ENCODE results near the gene THPO.
A peak's percentile ranks its signal among the peaks of the same experiment; 100 is the strongest.

The THPO gene

DNA sequence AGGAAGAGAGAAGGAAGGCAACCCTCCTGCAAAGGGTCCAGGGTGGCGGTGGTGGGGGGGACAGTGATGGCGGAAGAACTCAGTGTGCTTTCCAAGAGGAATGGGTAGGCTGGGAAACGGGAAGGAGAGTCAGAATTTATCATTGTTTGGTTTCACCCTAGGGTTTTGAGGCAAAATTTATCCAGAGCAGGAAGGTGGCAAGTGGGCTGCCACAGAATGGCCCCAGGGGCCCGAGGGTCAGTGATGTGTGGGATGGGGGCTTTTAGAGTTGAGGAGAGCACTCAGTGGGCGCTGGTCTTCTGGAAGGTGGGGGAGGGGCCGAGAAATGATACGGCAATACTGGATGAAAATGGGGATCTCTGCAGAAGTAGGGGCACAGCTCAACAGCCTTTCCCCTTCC, 40.0 kb downstream of the THPO start:
- Histone ChIP-seq H3K27ac (peak overlapping the region in 17 of 21 experiments; percentile 39 to 99 (median 96)), H3K4me3 (peak overlapping the region in 1 of 7 experiments; percentile 86)

DNA sequence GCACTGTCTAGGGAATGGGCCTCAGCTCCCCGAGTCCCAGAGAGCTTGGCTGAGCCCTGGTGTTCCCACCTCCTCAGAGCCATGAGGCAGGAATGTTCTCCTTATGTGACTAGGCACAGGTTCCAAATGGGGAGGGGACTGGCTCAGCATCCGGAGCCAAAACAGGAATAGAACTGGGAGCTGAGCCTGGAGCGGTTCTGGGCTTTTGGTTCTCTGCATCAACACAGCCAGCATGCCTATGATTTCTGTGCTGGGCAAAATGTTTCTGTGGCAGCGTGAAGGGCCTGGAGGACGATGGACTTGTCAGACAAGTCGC, 40.6 kb downstream of the THPO start, which contains the start of gene FAM131A:
FAM131A (plus strand) TSS at position 202 of the 316 bp plus-strand sequence; CDS start at position 233, 31 bp downstream.
- peak within 1 kb of the TSS; percentile 55 to 91 (median 78) for H3K4me3 ChIP-seq
- peak within 1 kb of the TSS in 20 of 21 experiments; percentile 86 to 99 (median 96) for H3K27ac ChIP-seq

- Histone ChIP-seq H3K27ac (peak overlapping the region; percentile 60 to 99 (median 95)), H3K4me3 (peak overlapping the region; percentile 55 to 91 (median 78))
Observed at GRCh38 chr3:184336547-184337398, 41.2 kb downstream of the THPO start.

DNA sequence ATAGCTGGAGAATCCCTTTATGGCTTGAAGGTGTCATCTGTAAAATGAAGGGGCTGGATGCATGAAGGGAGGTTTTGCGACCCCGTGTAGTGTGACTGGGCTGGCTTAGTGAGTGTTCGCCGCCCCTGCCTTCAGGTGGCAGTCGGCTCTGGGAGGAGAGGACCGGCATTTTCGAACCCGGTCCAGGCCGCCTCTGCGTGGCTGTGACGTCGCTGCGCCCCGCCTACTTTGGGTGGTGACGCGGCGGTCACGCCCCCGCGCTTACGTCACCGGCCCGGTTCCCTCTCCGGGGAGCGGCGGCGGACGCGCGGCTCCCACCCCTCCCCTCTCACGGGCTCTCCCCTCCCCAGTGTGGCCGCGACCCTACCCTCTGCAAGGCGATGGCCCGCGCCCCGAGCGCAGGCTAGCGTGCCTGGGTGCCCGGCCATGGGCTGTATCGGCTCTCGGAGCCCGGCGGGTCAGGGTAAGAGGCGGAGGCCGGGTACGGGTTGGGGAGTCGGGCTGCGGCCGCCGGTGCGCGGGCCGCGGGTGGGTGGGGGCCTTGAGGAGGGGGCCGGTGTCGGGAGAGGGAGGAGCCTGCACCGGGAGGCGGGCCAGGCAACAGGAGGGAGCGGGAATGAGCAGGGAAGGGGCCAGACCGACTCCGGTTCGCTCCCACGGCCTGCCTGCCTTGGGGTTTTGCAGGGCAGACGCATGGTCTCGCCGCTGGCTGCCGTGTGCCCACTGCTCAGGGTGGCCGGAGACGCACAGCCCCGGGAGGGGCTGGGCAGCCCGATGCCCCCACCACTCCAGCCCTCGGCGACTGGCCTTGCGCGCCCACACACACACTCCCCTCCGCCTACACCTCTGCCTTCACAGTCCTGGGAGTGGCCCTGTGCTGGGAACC, 42.1 kb downstream of the THPO start:
- Histone ChIP-seq H3K27ac (peak overlapping the region; percentile 60 to 99 (median 95)), H3K4me3 (peak overlapping the region; percentile 55 to 91 (median 78))

- H3K4me3 ChIP-seq: peak overlapping the region in 6 of 7 experiments; percentile 55 to 91 (median 82)
- peak overlapping the region in 20 of 21 experiments; percentile 60 to 99 (median 96) for H3K27ac ChIP-seq
Observed at GRCh38 chr3:184335291-184335660, 42.7 kb downstream of the THPO start.

- Histone ChIP-seq H3K4me3 (no peak overlapping the region), H3K27ac (peak overlapping the region in 18 of 21 experiments; percentile 34 to 99 (median 96))
Observed at GRCh38 chr3:184334470-184335158, 43.4 kb downstream of the THPO start.

DNA sequence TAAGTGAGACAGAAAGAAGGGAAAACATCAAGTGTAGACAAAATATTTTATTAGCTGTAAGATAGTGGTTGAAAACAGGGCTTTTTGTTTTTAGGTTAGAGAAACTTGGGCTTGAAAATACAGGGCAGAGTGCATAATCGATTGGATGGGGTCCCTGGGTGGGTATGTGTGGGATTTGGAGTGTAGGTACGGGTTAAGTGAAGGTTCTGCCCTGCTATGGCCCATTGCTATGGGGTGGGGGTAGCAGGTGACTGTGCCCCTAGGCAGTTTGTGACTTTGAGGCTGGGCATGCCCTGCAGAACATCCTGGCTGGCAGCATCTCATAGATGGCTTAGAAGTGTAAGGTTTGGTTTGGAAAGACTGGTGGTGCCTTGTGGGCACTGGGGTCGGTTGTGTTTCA, 44.3 kb downstream of the THPO start:
- H3K27ac ChIP-seq: peak overlapping the region in 15 of 21 experiments; percentile 26 to 99 (median 62)
- no peak overlapping the region for H3K4me3 ChIP-seq

- Histone ChIP-seq H3K27ac (peak overlapping the region in 16 of 21 experiments; percentile 1 to 99 (median 60)), H3K4me3 (no peak overlapping the region)
Observed at GRCh38 chr3:184333190-184333589, 44.8 kb downstream of the THPO start.

GRCh38 chr3:184332370-184333090, 45.5 kb downstream of the THPO start:
- Histone ChIP-seq H3K4me3 (no peak overlapping the region), H3K27ac (peak overlapping the region in 16 of 21 experiments; percentile 1 to 99 (median 60))

- Histone ChIP-seq H3K4me3 (no peak overlapping the region), H3K27ac (peak overlapping the region in 1 of 21 experiments; percentile 11)
Observed at GRCh38 chr3:184328516-184328915, 49.5 kb downstream of the THPO start.

- Histone ChIP-seq H3K27ac (no peak overlapping the region), H3K4me3 (no peak overlapping the region)
Observed at GRCh38 chr3:184327171-184327570, 50.8 kb downstream of the THPO start.

GRCh38 chr3:184325715-184326369, 52.2 kb downstream of the THPO start:
- H3K4me3 ChIP-seq: no peak overlapping the region
- H3K27ac ChIP-seq: peak overlapping the region in 1 of 21 experiments; percentile 24

- Histone ChIP-seq H3K4me3 (no peak overlapping the region), H3K27ac (peak overlapping the region in 2 of 21 experiments; percentile 6 to 24)
Observed at GRCh38 chr3:184325269-184325668, 52.7 kb downstream of the THPO start.

- no peak overlapping the region for H3K4me3 ChIP-seq
- H3K27ac ChIP-seq: peak overlapping the region in 1 of 21 experiments; percentile 0
Observed at GRCh38 chr3:184323696-184324095, 54.3 kb downstream of the THPO start.

- H3K27ac ChIP-seq: peak overlapping the region in 2 of 21 experiments; percentile 38 to 49
- no peak overlapping the region for H3K4me3 ChIP-seq
Observed at GRCh38 chr3:184322731-184323487, 55.1 kb downstream of the THPO start.
